ENCODE measurements around the gene ARID2.

The ARID2 gene

DNA sequence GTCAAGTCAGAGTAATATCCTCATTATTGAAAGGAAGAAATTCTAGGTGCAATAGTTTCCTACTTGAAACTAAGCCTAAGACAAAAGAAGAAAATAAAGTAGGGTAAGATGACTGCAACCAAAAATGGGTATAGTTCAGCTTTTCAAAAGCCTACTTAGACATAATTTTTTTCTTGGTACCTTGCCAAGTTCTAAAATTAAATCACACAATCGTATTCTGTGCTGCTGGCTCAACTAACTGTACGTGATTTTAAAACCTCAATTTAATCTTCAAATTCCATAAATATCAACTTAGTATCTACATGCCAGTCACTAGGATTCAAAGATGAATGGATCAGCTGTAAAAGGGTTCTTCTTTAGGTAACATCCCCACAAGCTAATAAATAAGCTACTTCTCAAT, 204.0 kb downstream of the ARID2 start:
- DNase-seq (ENCODE audit: low spot score), result no peak

GRCh38 chr12:45934956-45935355, 205.4 kb downstream of the ARID2 start:
- no peak for DNase-seq (ENCODE audit: low spot score)

GRCh38 chr12:45938566-45938965, 209.1 kb downstream of the ARID2 start:
- no peak for DNase-seq (ENCODE audit: low spot score)

DNA sequence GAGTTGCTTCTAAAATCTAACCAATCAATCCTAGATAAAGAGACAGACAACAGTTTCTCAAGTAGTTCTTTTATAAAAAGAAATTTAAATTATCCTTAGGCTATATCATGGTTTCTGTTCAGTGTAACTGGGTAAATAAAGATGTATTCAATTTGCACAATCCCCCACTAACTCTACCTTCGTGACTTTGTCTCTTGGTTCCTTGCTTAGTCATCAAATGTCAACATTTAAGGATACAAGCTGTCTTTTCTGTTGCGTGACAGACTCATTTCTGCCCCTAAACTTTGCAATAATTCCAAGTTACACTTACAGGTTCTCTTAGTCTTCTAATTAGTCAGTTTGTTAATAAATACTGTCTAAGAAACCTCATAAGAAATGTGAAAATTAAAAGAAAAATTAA, 210.3 kb downstream of the ARID2 start:
- DNase-seq (ENCODE audit: low spot score), result no peak

DNA sequence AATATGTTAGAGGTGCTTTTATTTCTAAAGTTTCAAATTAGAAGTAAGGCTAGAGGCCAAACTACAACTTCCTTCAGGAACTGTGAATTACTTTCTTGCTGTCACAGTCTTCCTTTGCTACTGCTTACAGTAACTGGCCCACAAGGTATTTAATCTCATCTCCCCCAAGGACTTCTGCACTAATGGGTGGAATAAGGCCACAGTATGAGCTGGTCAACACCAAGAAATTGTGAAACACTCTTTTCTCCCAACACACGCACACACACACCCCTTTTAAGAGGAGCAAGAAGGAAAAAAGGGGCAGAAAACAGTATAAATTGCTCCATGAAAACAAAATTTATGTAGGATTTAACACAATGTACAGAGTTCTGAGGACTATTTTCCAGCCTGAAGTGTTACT, 215.3 kb downstream of the ARID2 start:
- DNase-seq (ENCODE audit: low spot score), result no peak

DNA sequence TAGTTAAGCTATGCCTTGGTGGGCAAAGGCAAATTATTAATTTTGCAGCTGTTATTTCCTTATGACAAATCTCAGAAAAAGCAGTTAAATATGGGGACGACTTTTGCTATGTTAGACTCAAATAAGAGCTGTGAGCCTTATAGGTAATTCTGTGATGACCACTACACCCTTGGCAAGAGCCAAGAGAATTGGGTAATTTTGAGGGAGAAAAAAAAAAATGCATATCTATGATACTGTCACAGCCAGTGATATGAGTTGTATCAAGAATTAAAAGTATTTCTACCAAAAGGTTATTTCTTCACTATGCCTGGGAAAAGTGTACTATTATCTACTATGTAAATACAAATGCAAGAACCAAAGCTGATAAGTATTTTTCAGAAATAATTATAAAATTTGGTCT, 216.9 kb downstream of the ARID2 start:
- DNase-seq (ENCODE audit: low spot score), result no peak

DNA sequence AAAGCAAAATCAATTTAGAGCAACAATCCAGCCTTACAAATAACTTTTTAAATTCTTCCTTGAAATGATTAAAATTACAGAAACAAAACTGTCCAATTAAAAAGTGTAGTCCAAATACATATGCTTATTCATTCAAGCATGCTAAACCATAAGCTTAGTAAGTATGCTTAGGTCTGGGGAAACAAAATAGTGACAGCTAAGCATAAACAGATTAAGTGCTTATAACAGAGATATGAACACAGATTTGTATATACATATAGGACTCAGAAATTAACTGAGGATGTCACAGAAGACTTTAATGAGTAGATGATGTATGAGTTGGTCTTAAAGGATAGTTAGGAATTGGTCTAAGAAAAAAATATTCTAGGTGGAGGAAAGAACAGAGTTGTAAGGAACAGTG, 219.0 kb downstream of the ARID2 start:
- DNase-seq (ENCODE audit: low spot score), result no peak
